AG08396 (cell line): ENCODE data around the gene PTGER1.
A peak's percentile ranks its signal among the peaks of the same experiment; 100 is the strongest.
"Not testable (repeated sequence)": the region's sequence is repeated elsewhere in the genome, so short reads cannot be mapped to it uniquely, and the experiment has no call there.

Experiments used
- DNase-seq: peaks from one replicate; pipeline ENCODE4 v3.0.0; 2012; ENCODE audit warnings: low spot score, mixed read lengths

PTGER1 gene, protein sequence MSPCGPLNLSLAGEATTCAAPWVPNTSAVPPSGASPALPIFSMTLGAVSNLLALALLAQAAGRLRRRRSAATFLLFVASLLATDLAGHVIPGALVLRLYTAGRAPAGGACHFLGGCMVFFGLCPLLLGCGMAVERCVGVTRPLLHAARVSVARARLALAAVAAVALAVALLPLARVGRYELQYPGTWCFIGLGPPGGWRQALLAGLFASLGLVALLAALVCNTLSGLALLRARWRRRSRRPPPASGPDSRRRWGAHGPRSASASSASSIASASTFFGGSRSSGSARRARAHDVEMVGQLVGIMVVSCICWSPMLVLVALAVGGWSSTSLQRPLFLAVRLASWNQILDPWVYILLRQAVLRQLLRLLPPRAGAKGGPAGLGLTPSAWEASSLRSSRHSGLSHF

DNA sequence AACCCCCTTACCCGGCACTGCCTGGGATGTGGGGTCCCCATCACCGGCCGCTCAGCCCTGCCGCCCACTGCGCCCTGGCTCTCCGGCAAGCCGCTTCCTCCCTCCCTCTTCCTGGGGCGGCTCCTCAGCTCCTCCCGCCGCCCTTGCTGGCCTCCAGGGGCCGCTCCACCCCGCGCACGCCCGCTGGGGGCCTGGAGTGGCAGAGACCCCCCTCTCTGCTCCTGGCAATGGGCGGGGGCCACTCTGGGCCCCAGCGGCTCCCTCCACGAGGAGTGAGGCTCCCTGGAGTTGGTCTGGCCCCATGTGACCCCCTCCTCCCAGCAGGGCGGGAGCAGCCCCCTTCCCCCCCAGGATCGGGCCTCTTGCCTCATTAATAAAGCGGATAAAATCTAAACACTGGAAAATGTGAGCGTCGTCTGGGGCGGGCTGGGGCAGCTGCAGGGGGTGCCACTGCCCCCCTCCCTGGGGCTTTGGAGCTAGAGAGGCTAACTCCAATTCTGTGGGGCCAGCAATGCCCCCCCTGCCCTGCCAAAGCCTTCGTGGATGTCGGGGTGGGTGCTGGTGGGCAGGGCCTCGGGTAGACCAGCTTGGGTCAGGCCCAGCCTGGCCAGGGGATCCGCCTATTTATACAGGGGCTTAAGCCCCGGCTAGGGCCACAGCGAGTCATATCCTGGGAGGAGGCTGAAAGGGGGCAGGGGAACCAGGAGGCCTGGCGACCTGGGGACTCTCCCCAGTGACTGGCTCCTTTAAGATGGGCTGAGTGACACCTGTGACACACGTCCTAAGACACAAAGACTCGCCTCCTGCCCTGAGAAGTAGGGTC, at the start of gene PTGER1:
PTGER1 (minus strand) TSS at position 104 of the 823 bp plus-strand sequence. CDS start 1,034 bp downstream, outside the sequence.
- DNase-seq, result peak; percentile 81

DNA sequence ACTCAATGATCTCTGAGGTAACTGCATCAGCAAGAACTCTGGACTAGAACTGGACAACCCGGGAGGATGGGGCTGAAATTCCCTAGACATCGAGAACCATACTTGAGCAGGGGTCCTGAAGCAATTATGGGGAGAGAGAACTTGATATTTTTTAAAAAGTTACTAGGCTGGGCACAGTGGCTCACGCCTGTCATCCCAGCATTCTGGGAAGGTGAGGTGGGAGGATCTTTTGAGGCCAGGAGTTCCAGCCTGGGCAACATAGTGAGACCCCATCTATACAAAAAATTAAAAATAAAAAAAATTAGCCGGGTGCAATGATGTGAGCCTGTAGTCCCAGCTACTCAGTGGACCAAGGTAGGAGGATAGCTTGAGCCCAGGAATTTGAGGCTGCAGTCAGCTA, 45.4 kb upstream of the PTGER1 start:
- no peak for DNase-seq

DNA sequence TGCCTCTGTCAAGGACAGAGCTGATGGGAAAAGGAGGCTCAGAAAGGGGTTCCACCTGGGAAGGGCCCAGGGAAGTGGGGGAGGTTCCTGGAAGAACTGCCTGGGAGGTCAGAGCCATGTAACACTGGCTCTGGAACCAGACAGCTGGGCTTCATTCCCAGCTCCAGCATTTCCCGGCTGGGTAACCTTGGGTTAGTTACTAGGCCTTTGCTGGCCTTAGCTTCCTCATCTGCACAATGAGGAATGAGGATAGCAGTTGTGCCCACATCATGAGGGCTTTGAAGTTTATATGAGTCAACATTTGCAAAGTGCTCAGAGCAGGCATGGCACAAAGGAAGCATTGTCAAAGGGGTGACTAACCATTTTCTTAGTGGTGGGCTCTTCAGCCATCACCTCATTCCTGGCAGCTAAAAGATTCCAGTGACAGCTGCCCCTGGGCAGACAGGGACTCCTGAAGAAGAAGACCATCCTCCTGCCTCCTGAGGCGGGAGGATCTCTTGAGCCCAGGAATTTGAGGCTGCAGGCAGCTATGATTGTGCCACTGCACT, 44.8 kb upstream of the PTGER1 start:
- DNase-seq, result peak; percentile 63

DNA sequence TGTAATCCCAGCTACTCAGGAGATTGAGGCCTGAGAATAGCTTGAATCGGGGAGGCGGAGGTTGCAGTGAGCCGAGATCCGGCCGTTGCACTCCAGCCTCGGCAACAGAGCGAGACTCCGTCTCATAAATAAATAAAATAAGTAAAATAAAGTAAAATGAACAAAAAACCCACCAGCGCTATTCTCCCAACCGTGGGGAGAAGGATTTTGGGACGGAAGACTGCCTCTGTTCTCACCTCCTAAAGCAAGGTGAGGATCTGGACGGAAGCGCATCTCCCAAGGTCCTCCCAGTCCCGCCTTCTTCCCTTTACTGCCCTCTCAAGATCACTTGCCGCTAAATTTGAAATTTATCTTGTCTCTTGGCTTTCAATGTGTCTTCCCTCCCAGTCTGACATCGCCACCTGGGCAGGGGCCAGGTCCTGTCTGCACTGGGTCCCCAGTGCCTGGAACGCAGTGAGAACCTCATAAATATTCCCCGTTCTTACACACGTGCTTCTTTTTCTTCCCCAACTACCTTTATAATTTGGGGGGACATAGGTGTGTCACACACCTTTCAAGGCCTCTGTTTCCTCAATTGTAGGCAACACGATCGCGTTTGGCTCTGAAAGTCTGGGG, 44.2 kb upstream of the PTGER1 start:
- DNase-seq, result no peak

DNA sequence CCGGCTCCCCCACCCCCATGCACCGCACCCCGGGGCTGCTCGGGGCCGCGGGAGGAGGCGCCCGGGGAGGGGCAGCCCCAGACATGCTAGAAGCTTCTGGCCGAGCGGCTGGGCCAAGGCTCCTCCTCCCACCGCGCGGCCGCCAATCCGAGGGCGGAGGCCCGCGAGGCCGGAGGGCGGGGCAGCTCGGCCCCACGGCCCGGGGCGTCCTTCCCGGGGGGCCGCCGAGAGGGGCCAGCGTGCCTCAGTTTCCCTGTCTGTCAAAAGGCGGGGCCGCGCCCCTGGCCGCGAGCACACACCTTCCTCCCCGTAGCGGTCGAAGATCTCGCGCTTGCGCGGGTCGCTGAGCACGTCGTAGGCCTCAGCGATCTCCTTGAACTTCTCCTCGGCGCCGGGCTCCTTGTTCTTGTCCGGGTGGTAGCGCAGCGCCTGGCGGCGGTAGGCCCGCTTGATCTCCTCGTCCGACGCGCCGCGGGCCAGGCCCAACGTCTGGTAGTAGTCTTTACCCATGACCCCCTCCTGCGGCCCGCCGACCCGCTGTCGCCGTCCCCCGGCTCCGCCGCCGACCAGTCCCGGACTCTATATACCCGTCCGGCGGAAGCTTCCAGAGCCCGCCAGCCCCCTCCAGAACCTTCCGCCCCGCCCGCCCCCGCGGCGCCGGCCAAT, 42.8 kb upstream of the PTGER1 start, which contains the start of gene DNAJB1:
DNAJB1 (minus strand) TSS at position 558 of the 666 bp plus-strand sequence; CDS start at position 510, 48 bp downstream.
- peak; percentile 93 for DNase-seq

DNA sequence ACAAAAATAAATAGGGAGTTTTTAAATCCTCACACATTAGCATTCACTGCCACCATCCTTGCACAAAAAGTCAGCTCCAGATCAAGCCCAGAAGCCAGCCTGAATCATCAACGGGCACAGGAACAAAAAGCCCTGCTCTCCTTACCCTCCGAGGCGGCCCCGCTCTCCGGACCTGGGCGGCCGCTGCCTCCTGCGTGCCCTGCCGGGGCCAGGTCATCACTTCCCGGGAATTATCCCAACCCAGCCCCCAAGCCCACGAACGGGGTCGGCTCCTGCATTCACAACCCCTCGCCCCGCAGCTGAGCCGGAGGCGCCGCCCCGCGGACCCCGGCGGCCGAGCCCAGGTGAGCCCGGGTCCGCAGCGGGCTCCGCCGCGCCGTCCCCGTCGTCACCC, 42.3 kb upstream of the PTGER1 start:
- DNase-seq, result no peak

DNA sequence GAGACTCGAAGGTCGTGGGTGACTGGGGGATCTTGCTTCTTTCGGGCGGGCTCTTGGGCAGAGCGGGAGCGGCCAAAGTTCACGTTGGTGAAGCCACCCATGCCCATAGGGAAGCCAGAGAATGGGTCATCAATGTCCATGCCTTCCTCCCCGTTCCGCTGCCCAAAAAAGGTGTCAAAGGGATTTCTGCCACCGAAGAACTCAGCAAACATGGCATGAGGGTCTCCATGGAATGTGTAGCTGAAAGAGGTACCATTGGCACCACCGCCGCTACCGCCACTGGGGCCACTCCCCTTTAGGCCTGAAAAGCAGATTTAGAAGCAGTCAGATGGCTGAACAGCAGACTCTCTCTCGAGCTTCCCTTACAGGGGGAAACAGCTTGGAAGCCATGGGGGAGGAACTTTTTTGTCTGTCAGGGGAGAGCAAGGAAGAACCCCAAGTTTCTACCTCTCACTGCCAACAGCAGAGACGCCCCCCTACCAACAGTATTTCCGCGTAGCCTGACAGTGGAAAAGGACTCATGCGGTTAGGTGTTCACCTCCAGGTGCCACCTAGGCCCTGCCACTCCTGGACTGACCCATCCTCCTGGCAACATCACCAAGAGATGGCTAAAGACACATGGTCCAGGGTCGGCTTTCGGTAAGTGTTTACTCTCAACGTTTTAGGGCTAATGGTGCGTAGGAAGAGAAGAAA, 41.7 kb upstream of the PTGER1 start:
- DNase-seq, result no peak

DNA sequence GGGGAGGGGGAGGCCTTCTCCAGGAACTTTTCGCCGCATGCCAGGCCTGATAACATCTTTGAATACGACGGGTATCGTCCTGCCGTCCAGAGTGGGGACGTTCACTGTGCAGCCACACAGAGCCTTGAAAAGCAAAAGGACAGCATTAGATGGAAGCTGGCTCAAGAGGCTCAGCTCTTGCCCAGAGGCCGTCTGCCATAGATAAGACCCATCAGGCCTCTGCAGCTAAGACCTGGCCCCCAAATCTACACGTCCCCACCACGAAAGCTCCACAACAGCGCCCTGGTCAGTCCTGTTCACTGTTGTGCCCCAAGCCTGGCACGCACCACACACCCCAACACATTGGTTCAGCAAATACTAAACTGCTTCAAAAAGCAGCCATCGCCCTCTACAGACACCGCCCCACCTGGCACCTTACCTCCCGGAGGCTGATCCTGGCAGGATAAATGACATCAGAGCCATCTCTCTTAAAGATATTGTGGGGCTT, 40.9 kb upstream of the PTGER1 start:
- no peak for DNase-seq

DNA sequence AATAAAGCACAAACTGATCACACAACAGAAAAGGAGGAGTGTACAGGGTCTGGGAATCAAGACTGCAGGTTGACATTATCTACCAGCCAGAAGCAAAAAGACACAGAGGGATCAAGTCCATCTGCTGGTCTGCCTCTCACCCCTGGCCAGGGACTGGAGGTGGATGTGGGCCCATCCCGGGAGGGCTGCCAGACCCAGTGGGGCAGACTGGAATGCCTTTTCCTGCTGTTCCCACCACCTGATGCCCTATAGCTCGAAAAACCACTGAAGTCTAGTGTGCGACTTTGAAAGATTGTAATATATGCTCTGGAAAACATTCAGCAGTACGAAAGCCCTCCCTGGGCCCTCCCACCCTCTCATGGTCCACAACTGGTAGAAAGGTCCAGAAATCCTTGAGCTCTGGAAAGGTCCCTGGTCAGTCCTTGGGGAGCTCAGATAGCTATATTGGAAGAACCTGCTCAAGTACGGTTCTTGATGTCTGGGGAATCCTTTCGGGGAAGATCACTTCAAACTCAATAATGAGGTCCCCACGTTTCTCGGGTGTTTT, 40.4 kb upstream of the PTGER1 start:
- DNase-seq, result no peak

DNA sequence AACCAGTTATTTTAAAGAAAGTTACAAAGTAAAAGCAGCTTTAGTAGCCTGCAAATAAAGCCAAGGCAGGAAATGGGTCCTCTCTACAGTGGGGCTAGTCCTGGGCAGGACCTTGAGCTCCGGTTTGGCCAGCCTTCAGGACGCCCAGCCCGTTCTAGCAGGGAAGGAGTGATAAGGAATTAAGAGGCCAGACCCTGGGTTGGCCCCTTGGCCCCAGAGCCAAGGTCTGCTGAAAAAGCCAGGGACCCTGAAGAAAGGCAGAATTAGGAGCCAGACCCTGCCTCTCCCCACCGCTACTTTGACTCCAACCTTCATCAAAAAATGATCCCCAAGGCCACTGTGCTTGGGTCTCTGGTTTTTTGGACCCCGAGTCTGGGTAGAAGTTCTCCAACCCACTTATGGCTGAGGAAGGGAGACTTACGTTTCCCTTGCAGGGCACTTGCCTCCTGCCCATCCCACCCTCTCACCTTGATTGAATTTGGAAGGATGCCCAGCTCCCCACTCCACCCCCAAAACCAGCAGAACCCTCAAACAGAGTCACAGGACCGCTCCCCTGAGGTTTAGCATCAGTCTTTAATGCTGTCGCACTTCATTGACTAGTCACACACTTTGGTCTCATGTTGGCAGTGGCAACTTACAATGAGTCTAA, 39.2 kb upstream of the PTGER1 start:
- DNase-seq, result no peak

DNA sequence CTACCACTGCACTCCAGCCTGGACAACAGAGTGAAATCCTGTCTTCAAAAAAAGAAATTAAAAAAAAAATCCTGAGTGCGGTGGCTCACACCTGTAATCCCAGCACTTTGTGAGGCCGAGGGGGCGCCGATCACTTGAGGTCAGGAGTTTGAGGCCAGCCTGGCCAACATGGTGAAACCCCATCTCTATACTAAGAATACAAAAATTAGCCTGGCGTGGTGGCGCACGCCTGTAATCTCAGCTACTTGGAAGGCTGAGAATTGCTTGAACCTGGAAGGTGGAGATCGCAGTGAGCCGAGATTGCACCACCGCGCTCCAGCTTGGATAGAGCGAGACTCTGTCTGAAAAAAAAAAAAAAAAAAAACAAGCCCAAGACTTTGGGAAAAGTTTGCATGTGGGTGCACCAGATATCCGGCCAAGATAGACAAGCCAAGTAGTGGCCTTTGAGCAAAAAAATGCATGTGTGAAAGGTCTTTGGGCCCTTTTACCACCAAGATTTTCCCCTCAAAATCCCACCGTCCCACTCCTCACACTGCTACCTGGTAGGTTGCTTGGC, 37.3 kb upstream of the PTGER1 start:
- no peak for DNase-seq

DNA sequence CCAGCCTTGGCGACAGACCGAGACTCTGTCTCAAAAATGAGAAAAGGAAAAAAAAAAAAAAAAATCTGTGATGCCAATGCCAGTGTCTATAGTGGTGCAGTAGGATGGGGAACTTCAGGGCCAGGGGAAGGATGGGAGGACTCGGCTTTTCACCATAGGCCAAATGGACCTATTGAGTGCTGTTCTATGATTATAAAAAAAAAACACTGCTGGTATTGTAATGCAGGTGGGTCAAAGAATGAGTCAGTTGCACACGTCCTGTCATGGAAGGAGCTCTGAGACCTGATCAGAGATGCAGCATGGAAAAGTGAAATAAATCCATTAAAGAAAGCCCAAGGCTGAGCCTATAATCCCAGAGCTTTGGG, 36.1 kb upstream of the PTGER1 start:
- DNase-seq, result no peak

DNA sequence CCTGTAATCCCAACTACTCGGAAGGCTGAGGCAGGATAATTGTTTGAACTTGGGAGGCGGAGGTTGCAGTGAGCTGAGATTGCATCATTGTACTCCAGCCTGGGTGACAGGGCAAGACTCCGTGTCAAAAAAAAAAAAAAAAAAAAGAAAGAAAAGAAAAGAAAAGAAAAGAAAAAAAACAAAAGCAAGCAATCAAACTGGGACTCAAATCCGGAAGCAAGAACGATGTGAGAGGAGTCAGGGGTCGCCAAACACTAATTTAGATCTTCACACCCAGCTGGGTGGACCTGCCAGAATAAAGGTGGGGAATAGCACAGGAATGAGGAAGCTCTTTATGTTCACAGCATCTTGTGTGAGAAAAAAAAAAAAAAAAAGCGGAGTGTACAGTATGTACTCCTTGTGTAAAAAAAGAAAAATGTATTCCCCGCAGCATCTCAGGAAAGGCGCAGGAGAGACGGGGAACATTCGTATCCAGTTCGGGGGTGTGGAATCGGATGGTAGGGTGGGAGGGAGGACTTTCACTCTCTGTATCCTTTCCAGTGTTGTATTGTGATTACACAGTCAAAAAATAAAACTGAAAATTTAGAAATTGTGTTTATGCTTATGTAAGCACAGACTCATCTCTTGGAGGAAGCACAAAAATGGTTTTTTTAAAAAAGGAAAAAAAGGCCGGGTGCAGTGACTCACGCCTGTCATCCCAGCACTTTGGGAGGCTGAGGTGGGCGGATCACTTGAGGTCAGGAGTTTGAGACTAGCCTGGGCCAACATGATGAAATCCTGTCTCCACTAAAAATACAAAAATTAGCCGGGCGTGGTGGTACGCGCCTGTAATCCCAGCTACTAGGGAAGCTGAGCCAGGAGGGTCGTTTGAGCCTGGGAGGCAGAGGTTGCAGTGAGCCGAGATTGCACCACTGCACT, 35.4 kb upstream of the PTGER1 start:
- no peak for DNase-seq

DNA sequence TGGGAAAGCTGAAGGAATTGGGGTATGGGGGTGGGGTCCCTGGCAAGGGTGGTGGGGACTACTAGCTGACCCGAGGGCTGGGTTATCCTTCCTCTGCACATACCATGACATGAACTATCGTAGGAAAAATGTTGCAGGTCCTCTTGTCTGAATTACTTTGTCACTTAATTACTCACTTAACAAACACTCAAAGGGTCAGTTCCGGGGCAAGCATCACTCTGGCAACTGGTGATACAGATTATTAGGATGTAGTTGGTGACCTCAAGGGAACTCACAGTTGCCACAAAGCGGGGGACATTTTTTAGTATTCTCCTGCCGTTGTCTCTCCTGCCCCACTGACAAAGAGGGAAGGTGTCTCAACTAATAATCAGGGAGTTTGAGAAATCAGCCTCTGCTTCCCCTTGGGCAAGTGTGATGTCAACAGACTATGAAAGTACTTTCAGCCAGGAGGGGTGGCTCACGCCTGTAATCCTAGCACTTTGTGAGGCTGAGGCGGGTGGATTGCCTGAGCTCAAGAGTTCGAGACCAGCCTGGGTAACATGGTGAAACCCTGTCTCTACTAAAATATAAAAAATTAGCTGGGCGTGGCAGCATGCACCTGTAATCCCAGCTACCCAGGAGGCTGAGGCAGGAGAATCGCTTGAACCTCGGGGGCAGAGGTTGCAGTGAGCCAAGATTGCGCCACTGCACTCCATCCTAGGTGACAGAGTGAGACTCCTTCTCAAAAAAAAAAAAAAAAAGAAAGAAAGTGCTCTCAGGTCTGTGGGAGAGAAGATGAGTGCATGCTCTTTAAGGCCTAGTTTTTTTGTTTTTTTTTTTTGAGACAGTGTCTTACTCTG, 32.8 kb upstream of the PTGER1 start:
- DNase-seq, result peak; percentile 53

DNA sequence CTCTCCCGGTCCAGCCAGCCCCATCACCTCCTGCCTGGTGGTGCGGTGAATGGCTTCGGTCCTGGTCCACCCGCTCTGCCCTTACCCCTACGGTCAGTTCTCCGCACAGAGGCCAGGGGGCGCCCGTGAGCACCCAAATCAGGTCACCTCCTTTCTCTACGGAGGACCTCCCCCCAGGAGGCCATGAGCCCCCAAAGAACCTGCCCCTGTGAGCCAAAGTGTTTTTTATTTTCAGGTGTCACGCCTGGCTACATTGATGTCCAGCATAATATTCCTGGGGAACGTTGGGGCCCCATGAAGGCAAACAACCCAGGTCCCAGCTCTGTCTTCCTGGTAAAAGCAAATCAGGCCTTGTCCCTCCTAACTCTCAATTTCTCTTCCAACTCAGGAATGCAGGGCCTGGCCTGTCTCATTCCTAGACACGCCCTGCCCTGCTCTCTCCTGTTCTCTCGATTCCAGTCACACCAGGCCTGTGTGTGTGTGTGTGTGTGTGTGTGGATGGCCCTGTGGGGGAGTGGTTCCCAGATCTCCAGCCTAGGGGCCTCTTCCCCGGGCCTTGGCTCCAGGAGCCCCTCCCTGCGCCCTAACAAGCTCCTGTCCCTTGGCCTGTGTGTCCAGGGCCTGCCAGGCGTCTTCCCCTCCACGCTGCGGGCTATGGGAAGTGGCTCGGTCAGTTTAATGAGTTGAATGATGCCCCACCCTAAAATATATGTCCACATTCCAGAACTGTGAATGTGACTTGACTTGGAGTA, 30.5 kb upstream of the PTGER1 start:
- DNase-seq, result no peak

DNA sequence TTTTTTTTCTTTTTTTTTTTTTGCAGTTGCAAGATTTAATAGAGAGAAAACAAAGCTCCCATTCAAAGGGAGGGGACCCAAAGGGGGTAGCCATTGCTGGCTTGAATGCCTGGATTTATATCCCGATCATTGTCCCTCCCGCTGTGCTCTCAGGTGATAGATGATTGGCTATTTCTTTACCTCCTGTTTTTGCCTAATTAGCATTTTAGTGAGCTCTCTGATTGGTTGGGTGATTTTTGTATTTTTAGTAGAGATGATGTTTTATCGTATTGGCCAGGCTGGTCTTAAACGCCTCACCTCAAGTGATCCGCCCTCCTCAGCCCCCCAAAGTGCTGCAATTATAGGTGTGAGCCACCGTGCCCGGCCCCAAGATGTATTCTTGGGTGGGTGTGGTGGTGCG, 29.4 kb upstream of the PTGER1 start:
- DNase-seq, result not testable (repeated sequence)

DNA sequence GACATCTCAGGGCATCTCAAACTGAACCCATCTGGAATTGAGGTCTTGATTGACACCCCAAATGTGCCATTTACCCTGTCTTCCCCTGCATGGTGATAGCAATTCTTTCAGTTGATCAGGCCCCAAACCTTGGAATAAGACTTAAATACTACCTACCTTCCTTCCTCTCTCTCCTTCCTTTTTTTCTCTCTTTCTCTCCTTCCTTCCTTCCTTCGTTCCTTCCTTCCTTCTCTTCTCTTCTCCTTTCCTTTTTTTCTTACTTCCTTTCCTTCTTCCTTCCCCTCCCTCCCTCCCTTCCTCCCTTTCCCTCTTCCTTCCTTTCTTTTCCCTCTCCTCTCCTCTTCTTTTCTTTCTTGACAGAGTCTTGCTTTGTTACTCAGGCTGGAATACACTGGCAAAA, 28.1 kb upstream of the PTGER1 start:
- no peak for DNase-seq
